T-helper 9 cell (primary cell): ENCODE results near the gene ADNP2.
"Not testable (repeated sequence)": the region's sequence is repeated elsewhere in the genome, so short reads cannot be mapped to it uniquely, and the experiment has no call there.

Experiments
- DNase-seq: peaks from one replicate; pipeline ENCODE4 v3.0.0-alpha.2; 2020

ADNP2 gene

DNA sequence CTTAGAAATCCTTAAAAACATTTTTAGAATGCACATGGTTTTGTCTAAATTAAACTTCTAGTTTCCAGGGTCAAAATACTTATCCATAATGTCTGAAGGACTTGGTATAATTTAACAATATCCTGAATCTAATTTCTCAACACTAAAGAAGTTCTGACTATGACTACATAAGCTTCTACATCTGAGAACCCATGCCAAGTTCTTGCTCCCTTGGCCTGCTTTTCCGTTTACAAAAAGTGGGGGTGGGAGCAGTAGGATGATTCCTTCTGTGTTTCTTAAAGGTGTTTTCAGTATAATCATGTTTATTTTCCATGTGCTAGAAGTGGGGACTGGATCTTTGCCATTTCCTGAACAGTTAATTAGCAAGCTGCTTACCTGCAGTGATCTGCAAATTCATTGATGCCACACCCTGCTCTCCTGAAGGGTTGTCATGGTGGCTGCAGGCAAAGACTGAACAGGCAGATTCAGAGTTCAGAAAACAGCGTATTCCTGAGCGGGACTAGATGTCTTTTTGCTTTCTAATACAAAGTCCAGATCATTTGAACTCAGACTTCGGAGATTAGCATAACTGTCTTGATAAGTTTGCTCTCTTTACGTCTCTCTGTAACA lies 36.2 kb downstream of the ADNP2 start:
- DNase-seq: no peak

DNA sequence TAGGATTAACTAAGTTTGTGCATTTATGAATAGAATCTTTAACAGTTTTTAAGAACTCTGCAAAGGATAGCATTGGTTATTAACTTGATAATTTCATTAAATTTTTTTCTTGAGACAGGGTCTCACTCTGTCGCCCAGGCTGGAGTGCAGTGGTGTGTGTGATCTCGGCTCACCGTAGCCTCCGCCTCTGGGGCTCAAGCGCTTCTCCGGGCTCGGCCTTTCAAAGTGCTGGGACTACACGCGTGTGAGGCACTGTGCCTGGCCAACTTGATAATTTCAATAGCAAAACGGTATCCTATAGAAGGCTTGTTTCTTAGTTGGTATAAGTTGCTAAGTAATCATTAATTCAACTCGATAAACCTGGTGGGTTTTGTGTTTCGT lies 38.0 kb downstream of the ADNP2 start:
- DNase-seq: no peak

DNA sequence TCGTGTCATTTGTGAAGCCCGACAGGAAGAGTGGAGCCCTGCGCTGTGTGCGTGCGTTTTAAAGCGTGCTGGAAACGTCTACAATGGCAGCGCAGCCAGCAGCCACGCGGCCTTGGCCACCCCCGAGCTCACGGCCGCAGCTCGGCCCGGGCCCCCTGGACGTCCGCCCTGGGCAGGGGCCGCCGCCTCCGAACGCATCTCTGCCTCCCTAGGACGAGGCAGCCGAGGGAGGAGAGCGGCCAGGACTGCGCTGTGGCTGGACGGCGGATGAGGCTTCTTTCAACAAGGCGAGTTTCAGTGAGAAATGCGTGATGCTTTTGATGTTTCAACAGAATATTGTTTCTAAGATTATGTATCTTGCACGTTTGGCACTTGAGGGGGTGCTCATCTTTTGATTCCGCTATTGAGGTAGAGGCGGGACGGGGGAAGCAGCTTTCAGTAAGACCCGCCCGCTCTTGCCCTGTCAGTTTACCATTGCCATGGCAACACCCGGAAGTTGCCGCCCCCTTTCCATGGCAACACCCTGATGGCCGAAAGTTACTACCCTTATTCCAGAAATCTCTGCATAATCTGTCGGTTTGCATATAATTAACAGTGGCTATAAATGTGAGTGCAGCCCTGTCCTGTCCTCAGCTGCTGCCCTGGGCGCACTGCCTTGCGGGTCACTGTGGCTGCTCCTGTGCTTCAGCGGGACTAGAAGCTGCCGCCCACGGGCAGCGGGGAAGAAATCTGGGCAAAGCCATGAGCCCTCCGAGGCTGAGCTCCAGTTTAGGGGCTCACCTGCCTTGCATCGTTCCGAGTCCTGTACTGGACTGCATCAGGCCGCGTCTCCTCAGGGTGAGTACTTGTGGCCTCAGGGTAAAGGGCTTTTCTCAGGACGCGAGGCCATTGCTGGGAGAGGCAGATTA lies 38.6 kb downstream of the ADNP2 start:
- peak; percentile 38 for DNase-seq

DNA sequence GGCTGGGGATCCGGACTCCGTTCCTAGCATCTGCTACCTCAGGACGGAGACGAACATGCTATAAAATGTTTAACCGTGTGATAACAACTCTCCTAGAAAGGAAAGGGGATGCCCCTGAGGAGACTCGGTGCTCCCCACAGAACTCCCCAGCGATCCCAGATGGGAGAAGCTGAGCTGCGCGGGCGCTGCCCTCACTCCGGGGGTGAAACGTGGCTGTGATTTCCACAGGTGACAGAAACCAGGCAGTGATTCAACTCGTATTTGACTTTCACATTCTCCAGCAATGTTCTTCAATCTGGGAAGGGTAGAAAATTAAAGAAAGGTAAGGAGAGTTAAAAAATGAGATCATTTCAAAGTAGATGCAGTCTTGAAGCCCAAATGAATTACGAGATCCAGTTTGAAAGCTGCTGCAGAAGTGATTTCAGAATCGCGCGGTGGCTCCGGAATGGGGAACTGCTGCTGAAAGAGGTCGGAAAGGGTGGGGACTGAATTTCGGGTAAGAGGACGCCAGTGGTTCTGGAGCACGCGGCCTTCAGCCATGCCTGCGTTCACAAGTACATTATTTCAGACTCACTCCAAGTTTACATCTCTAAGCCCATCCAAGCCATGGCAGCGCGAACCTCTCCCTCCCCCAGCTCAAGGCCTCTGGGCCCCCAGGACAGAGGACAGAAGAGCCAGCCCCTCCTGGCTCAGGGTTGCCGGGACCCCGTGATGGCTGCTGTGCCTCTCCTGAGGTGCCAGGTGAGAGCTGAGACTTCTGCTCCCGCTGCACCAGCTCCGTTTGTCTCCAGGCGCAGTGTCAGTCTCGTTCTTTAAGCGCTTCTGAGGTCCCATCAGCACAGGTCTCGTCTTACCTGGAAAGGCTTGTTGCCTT lies 39.5 kb downstream of the ADNP2 start:
- no peak for DNase-seq

DNA sequence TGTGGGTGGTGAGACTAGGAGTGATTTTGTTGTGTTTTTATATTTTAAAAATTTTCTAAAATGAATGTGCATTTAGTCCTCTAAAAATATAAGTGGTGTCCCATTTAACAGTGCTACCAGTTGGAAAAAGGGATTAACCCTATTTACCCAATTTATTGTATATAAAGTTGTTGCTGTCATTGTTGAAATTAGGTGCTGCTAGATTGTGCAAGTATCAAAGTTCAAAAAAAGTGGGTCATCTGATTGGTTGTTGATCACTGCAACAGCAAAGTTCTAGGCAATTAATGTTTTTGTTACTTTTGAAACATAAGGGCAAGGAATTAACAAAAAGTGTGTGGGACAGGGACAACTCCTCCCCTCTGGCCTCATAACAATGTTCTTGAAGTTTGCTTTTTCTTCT lies 40.6 kb downstream of the ADNP2 start:
- DNase-seq: no peak

DNA sequence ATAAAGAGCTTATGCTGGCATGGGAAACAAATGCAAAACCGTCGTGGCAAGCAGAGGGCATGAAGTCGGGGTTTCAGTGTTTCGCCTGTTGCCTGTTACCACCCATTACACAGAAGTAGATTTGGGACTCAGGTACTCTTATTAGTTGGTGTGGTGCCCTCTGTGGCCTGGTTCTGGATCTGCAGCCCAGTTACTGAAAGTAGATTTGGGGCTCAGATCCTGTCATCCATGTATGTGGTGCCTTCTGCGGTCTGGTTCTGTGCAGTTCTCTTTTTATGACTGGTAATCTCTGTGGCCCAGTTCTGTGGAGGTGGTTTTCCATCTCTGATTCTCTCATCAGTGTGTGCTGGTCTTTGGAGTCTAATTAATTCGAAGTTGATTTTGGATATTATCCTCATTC lies 45.2 kb downstream of the ADNP2 start:
- DNase-seq: no peak

DNA sequence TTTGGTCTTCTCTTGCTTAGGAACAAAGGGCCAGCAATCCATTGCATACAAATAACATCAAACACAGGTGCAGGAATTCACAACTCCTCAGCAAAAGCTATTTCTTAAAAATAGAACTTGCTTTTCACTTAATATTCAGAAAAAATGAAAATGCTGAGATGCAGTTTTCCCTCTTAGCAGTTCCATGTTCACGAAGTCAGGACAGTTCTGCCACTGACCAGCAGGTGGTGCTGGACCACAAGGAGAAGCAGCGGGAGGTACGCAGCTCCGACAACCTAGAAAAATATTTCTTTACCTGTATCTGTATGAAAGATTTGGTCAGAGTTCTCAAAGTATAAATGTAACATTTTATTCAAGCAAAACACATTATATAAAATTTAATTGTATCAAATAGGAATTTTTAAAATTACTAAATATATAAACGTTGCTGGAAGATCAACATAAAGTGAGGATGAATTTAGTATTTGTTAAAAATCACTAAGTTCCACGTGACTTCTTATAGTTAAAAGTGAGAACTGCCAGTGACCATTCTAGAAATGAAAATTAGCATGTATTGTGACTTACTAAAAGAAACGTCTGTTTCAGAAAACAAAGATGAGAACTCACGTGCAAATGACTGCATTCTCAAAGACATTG lies 48.8 kb downstream of the ADNP2 start:
- DNase-seq: peak; percentile 66

DNA sequence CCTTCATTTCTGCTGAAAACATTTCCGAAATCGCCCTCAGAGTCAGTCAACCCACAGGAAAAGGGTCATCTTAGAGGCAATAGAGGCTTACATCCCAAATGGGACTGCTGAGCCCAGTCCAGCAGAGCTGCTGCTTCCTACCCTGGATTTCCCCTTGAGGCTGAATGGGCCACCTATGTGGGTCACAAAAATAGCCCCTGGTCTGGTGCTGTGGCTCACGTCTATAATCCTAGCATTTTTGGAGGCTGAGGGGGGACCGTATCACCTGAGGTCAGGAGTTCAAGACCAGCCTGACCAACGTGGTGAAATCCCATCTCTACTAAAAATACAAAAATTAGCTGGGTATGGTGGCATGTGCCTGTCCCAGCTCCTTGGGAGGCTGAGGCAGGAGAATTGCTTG lies 49.3 kb downstream of the ADNP2 start:
- no peak for DNase-seq

DNA sequence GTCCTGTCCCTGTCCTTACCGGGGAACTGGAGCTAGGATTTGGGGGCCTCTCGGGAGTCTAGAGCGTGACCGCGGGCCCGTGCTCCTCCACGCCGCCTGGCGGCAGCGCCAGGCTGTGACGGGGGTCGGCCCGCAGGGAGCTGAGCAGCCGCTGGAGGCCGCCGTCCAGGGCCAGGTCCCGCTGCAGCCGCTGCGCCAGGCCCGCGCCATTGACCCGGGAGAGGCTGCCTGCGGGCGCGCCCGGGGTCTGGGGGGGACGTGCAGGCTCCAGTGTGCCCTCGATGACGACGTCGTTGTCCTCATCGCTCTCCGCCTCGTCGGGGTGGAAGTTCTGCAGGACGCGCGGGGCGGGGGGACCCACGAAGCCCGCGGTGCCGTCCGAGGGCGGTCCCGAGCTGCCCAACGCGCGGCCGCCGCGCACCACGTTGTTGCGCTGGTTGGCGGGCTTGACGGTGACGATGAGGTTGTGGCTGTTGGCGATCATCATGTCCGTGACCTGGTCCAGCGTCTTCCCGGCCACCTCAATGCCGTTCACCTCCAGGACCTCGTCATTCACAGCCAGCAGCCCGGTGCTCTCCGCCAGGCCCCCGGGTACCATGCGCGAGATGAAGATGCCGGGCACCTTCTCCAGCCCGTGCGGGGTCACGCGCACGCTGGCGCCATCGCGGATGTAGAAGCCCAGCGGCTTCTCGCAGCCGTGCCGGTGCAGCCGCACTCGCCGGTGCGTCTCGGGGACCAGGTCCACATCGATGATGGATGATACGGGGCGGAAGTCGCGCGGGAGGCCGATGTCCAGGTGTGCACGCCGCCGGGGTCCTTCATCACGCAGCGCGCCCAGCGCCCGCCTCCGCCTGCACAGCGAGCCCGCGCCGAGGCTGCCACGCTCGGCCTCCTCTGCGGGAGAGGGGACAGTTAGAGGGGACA lies 50.9 kb downstream of the ADNP2 start:
- peak; percentile 21 for DNase-seq

DNA sequence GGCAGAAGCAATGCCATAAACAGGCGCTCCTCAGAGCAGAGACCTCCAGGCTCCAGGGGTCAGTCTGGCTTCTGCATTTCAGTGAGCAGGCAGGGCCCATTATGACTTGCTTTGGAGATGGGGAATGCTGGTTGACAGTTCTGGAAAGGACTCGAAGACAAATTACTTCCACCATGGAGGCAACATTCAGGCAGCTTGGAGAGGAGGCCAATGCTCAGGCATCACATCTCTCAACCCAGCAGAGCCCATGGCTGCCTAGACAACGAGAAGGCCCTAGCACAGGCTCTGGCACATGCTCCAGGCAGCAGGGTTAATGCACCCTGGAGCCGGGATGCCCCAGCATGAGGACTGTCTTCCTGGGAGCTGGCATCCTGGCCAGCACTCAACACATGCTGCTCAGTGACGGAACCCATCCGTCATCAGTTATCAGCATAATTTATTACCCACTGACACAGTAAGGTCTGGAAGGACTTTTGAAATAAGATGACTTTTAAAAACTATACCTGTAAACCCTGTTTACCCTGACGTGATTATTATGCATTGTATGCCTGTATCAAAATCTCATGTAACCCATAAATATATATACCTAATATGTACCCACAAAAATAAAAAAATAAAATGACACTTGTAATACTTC lies 52.8 kb downstream of the ADNP2 start:
- no peak for DNase-seq

DNA sequence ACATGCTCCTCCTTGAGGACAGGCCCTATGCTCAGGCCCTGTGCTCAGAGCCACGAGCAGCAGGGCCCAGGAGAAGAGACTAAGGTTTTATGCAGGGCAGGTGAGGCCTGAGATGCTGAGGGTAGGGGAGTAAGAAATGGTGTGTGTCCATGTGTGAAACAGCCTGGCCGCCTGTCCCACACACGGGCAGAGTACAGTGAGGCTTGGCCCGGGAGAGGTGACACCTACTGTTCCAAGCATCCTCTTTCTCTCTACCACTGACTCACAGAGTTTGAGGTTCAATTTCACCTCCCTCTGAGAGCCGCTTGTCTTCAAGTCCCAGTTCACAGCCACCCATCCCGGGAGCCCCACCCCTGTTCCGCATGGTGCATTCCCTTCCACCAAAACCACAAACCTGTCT lies 54.1 kb downstream of the ADNP2 start:
- no peak for DNase-seq

DNA sequence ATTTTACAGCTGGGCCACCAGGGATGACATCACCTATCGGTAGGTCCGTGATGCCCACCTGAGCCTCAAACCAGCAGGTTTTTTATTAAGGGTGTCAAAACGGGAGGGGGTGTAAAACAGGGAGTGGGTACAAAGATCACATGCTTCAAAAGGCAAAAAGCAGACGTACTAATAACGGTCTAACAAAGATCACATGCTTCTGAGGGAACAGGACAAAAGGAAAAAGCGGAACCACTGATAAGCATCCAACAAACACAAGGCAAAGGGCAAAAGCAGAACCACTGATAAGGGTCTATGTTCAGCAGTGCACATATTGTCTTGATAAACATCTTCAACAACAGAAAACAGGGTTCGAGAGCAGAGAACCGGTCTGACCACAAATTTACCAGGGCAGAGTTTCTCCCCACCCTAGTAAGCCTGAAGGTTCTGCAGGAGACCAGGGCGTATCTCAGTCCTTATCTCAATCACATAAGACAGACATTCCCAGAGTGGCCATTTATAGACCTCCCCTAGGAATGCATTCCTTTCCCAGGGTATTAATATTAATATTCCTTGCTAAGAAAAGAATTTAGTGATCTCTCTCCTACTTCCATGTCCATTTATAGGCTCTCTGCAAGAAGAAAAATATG lies 55.8 kb downstream of the ADNP2 start:
- DNase-seq: not testable (repeated sequence)

DNA sequence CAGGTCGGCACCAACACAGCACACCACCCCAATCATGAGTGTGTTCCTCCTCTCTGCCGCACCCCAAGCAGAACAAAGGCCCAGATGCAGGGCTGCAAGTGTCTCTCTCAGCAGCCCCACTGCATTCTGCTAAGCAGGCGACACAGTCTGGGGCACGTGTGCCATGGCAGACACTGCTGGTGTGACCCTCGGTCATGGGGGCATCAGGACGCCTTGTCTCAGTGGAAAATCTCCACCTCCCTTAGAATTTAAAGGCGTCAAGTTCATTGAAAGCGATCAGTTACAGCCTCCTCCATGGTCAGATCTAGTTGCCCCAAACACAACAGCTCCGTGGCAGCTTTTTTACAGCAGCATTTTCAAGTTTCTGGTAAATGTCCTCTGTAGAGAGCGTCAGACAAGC lies 57.2 kb downstream of the ADNP2 start:
- DNase-seq: no peak

DNA sequence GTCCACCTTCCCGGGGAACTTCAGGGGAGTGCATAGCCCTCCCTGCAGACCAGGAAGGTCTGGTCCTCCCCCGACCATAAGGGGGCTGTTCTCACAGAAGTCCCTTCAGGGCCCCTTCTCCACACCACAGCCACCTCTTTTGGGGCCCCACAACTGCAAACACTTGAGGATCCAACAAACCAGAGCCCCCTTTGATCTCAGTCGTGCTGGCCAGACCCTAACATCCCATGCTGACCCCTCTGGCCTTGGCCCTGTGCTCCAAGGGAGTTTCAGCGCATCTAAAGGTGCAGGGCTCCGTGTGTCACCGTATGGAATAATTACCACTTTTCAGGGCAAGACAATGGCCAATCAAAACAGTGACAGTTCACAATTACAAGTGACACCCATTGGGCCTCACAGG lies 57.7 kb downstream of the ADNP2 start:
- DNase-seq: no peak

DNA sequence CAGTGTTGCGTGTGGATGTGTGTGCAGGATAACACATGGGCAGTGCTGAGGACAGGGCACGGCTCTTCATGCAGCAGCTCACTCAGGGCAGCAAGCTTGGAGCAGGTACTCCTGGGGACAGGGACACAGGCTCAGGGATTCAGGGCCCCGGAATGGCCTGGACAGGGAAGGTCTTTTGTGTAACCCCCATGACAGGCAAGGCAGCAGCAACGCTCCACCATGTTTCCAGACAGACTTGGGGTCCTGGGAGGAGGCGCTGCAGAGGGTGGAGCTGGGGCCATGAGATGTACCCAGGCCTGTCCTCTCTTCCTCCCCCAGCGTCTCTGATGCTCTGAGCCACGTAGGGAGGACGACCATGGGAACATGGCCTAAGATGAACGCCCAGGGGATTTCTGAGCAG lies 58.3 kb downstream of the ADNP2 start:
- DNase-seq: no peak

DNA sequence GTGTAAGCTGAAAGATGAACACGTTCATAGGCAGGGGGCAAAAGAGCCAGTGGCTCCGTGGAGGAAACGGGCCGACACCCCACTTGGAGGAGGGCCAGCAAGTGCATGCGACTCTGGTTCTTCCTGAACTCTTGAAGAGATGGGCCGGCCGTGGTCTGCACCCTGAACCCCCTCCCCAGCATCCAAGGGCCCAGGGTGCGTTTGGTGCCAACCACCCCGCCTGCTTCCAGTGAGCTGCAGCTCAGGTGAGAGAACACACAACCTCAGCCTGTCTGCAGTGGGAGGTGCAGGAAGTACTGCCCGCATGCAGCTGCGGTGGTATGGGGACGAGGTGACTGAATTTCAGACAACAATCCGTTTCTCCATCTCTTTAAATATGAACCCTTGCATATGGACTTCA lies 58.9 kb downstream of the ADNP2 start:
- no peak for DNase-seq

DNA sequence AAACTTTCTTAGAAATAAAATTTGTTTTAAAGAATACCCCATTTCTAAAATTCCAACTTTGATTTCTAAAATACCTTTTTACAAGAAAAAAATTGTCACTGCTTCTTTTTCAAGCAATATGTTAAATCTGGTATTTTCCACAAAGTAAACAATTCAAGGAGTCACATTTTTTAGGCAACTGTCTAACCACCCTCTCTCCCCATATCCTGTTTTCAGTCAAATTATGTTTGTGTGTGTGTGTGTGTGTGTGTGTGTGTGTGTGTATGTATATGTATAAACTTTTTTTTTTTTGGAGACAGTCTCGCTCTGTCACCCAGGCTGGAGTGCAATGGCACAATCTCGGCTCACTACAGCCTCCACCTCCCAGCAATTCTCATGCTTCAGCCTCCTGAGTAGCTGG lies 59.3 kb downstream of the ADNP2 start:
- no peak for DNase-seq

DNA sequence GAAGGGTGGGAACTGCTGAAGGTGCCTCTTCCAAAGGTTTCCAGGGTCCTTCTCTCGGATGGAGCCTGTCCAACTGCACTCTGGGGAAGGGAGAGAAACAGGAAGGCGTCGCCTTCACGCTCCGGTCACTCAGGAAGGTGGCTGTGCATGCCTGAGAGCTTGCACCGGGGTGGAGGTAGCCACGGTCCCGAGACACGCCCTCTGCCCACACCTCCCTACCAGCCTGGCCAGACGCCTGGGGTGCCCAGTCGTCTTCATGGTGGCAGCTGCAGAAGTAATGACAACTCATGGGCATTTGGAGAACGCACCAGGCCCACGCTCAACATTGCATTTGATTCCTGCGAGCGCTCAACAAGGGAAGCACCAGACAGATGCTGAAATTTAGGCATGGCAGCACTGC lies 59.9 kb downstream of the ADNP2 start:
- DNase-seq: no peak

DNA sequence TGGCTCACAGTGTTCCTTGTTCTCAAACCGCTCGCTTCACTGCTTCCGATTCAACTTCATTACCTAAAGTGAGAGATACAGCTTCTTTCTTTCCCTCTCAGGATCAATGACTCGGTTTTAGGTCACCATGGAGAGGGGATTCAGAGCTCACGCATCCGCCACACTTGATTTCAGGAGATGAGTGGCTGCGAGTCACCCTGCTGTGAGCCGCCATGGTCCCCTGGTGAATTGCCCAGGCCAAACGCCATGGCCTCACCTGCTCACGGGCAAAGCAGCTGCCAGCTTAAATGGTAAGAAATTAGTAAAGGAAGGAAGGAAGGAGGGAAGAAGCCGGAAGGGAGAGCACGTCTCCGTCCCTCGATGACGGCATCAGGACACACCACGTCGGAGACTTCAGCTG lies 60.5 kb downstream of the ADNP2 start:
- DNase-seq: no peak

DNA sequence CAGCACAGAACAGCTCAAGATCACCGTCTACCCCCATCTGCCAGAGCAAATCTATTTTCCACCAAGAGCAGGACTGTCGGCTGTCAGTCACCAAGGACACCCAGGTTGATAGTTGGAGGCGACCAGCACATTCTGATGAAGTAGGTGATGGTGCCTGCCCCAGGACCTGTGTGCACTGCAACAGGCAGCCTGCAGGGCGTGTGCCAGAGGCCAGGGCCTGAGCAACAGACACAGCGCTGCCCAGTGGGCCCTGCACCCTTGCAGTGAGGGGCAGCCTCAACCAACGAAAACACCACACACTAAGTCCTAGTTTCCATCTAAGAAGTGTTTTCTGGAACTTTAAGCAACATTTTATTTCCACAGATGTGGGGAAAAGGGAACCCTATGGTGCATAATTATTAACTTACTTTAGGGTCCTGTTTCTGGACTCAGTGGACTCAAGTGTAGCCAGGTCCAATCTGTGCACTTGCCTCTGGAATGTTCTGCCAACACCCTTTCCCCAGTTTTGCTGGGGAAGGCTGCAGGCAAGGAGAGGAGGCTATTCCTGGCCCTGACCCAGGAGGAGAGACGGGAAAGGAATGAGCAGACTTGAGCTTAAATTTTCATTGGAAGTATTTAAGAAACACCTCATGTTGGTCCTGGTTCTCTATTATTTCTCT lies 61.5 kb downstream of the ADNP2 start:
- no peak for DNase-seq
